H1 (cell line): Measurements from ENCODE around the gene SPATA16. TPM values are rescaled to one million over a fixed set of nuclear protein-coding genes. Genes with fewer than 3 reads are reported as not detected.
A peak's percentile ranks its signal among the peaks of the same experiment; 100 is the strongest.

Experiments used
- CTCF ChIA-PET: fragments of 300-600 bp; sonication (Branson Sonifier 250); formaldehyde crosslinking; loops from one replicate; lab custom pipeline; 2021; ENCODE audit not compliant: partially characterized antibody; lab: Charles Lee
- POLR2A ChIA-PET: fragments of 300-600 bp; sonication (Branson Sonifier 250); formaldehyde crosslinking; loops from one replicate; lab custom pipeline; 2021; ENCODE audit warnings: inconsistent platforms; ENCODE audit not compliant: partially characterized antibody; lab: Charles Lee
- DNase-seq, 2 experiments: peaks; one replicate each; pipeline versions ENCODE4 v3.0.0 to v3.0.0-alpha.2; 2010 to 2022; ENCODE audit warnings: low spot score in 2 of 2, low read depth in 1 of 2, mixed read lengths in 1 of 2
- FAIRE-seq: peaks from 2 replicates; lab custom pipeline; 2011; peaks lifted over from hg19 to GRCh38; lab: Jason Lieb, UNC
- H2AFZ ChIP-seq: 2 replicates; pipeline ENCODE4 v1.8.1; 2012; ENCODE audit warnings: low read length, inconsistent platforms
- H2AK5ac ChIP-seq: 2 replicates; pipeline ENCODE4 v1.6.1; 2013; ENCODE audit warnings: low read depth, low read length
- H2BK120ac ChIP-seq: replicated peaks from 2 replicates; pipeline ENCODE3; 2013; ENCODE audit warnings: low read depth, low read length, inconsistent platforms
- H2BK12ac ChIP-seq: 2 replicates; pipeline ENCODE4 v1.6.1; 2013; ENCODE audit warnings: low read depth, low read length
- H2BK15ac ChIP-seq: 2 replicates; pipeline ENCODE4 v1.6.1; 2013; ENCODE audit warnings: low read length
- H2BK20ac ChIP-seq: 2 replicates; pipeline ENCODE4 v1.6.1; 2013; ENCODE audit warnings: low read length
- H2BK5ac ChIP-seq: 2 replicates; pipeline ENCODE4 v1.6.1; 2013; ENCODE audit warnings: low read depth, low read length
- H3K14ac ChIP-seq: 2 replicates; pipeline ENCODE4 v1.6.1; 2013; ENCODE audit warnings: inconsistent platforms; ENCODE audit not compliant: insufficient read length
- H3K18ac ChIP-seq: 2 replicates; pipeline ENCODE4 v1.6.1; 2013; ENCODE audit warnings: low read length; ENCODE audit errors: extremely low read depth
- H3K23ac ChIP-seq: 2 replicates; pipeline ENCODE4 v1.6.1; 2013; ENCODE audit warnings: inconsistent platforms; ENCODE audit not compliant: insufficient read length
- H3K23me2 ChIP-seq: 2 replicates; pipeline ENCODE4 v1.6.1; 2013; ENCODE audit warnings: low read depth, low read length
- H3K27ac ChIP-seq: 2 replicates; pipeline ENCODE4 v1.6.1; 2011; ENCODE audit warnings: low read depth, low read length, inconsistent platforms
- H3K27me3 ChIP-seq, 4 experiments: replicated peaks in 1 of 4; 1 replicate in 1 of 4; 2 replicates in 3 of 4; pipeline versions ENCODE4 v1.6.1 to v1.8.1; 2011 to 2013; ENCODE audit warnings: low read length in 3 of 4, mild to moderate bottlenecking in 3 of 4, inconsistent platforms in 2 of 4, mixed read lengths in 2 of 4, moderate library complexity in 1 of 4; ENCODE audit not compliant: control insufficient read depth in 3 of 4, insufficient read depth in 3 of 4; ENCODE audit errors: extremely low read depth in 1 of 4
- H3K36me3 ChIP-seq, 4 experiments: 2 replicates each; pipeline versions ENCODE4 v1.6.1 to v1.8.1; 2011 to 2013; ENCODE audit warnings: mild to moderate bottlenecking in 4 of 4, low read length in 3 of 4, moderate library complexity in 2 of 4, control low read depth in 1 of 4, inconsistent platforms in 1 of 4; ENCODE audit not compliant: insufficient read depth in 4 of 4, control insufficient read depth in 2 of 4
- H3K4ac ChIP-seq: replicated peaks from 2 replicates; pipeline ENCODE3; 2013; ENCODE audit warnings: low read length, low read depth, mixed read lengths, inconsistent platforms; ENCODE audit not compliant: insufficient read length
- H3K4me1 ChIP-seq, 4 experiments: replicated peaks in 1 of 4; 1 replicate in 1 of 4; 2 replicates in 3 of 4; pipeline versions ENCODE4 v1.6.1 to v1.8.1; 2011 to 2013; ENCODE audit warnings: low read length in 3 of 4, inconsistent platforms in 2 of 4, mixed read lengths in 1 of 4; ENCODE audit not compliant: insufficient read depth in 4 of 4, control insufficient read depth in 3 of 4
- H3K4me2 ChIP-seq, 2 experiments: 2 replicates each; pipeline versions ENCODE4 v1.6.1 to v1.8.1; 2011 to 2013; ENCODE audit warnings: low read depth in 2 of 2, low read length in 2 of 2, control low read depth in 1 of 2, inconsistent platforms in 1 of 2, mild to moderate bottlenecking in 1 of 2; ENCODE audit not compliant: insufficient read depth in 1 of 2
- H3K4me3 ChIP-seq, 4 experiments: fragments of 200-600, 300-600 bp in 1 of 4; sonication (generic), shearing (Covaris generic), sonication (Bioruptor Twin) in 1 of 4; 2 replicates each; pipeline versions ENCODE4 v1.5.1 to v1.8.1; 2011 to 2016; ENCODE audit warnings: low read length in 4 of 4, low read depth in 3 of 4, control low read depth in 2 of 4, inconsistent platforms in 2 of 4, mild to moderate bottlenecking in 2 of 4, mixed read lengths in 1 of 4, moderate library complexity in 1 of 4; ENCODE audit not compliant: insufficient read depth in 2 of 4; ENCODE audit errors: extremely low read depth in 1 of 4
- H3K56ac ChIP-seq: replicated peaks from 2 replicates; pipeline ENCODE3; 2013; ENCODE audit warnings: low read depth, mild to moderate bottlenecking, mixed read lengths, low read length, inconsistent platforms; ENCODE audit not compliant: insufficient read length
- H3K79me1 ChIP-seq: 2 replicates; pipeline ENCODE4 v1.6.1; 2013; ENCODE audit warnings: low read depth, low read length, control low read depth
- H3K79me2 ChIP-seq, 2 experiments: 2 replicates each; pipeline versions ENCODE4 v1.6.1 to v1.8.1; 2012 to 2013; ENCODE audit warnings: low read length in 2 of 2, mild to moderate bottlenecking in 2 of 2, inconsistent platforms in 1 of 2; ENCODE audit not compliant: insufficient read depth in 2 of 2, control insufficient read depth in 1 of 2
- H3K9ac ChIP-seq, 4 experiments: replicated peaks in 1 of 4; 1 replicate in 1 of 4; 2 replicates in 3 of 4; pipeline versions ENCODE4 v1.6.1 to v1.8.1; 2011 to 2013; ENCODE audit warnings: low read depth in 3 of 4, low read length in 3 of 4, control low read depth in 2 of 4, mild to moderate bottlenecking in 2 of 4, moderate library complexity in 2 of 4, inconsistent platforms in 1 of 4; ENCODE audit errors: extremely low read depth in 1 of 4
- H3K9me3 ChIP-seq, 2 experiments: 2 replicates each; pipeline versions ENCODE4 v1.6.1 to v1.8.1; 2012 to 2013; ENCODE audit warnings: mild to moderate bottlenecking in 2 of 2, moderate library complexity in 2 of 2, control low read depth in 1 of 2, inconsistent platforms in 1 of 2, low read depth in 1 of 2, low read length in 1 of 2, mixed read lengths in 1 of 2; ENCODE audit not compliant: insufficient read depth in 2 of 2
- H4K20me1 ChIP-seq, 2 experiments: replicated peaks in 1 of 2; 2 replicates each; pipeline versions ENCODE3 to v1.8.1; 2011 to 2013; ENCODE audit warnings: inconsistent platforms in 2 of 2, low read length in 2 of 2, mild to moderate bottlenecking in 1 of 2; ENCODE audit not compliant: insufficient read depth in 2 of 2, control insufficient read depth in 1 of 2
- H4K5ac ChIP-seq: 2 replicates; pipeline ENCODE4 v1.6.1; 2013; ENCODE audit warnings: low read length, low read depth, mixed read lengths, inconsistent platforms; ENCODE audit not compliant: insufficient read length
- H4K8ac ChIP-seq: 2 replicates; pipeline ENCODE4 v1.8.0; 2013; ENCODE audit warnings: mild to moderate bottlenecking, moderate library complexity, low read length, inconsistent platforms; ENCODE audit not compliant: insufficient read depth; ENCODE audit errors: extremely low read depth
- H4K91ac ChIP-seq: replicated peaks from 2 replicates; pipeline ENCODE3; 2013; ENCODE audit warnings: low read length, mixed read lengths, inconsistent platforms; ENCODE audit not compliant: insufficient read length
- RAD21 ChIP-seq, 2 experiments: IDR thresholded peaks in 1 of 2; conservative IDR thresholded peaks in 1 of 2; 2 replicates each; pipeline ENCODE4 v1.6.1; 2011; ENCODE audit warnings: low read depth in 2 of 2, low read length in 2 of 2, improper control_type of control experiment in 1 of 2, inconsistent platforms in 1 of 2, mild to moderate bottlenecking in 1 of 2, moderate library complexity in 1 of 2
- SP1 ChIP-seq: IDR thresholded peaks from 2 replicates; pipeline ENCODE4 v1.6.1; 2011; ENCODE audit warnings: low read depth, low read length
- WGBS, 2 experiments: shearing (Covaris generic) in 1 of 2; methylation state at CpG; one replicate each; pipeline versions ENCODE4 v1.1.6 to v1.1.7; 2013 to 2015; ENCODE audit warnings: low lambda C conversion rate in 2 of 2, mixed read lengths in 2 of 2, inconsistent platforms in 1 of 2, low coverage in 1 of 2, missing lambda C conversion rate in 1 of 2; ENCODE audit not compliant: insufficient replicate concordance in 2 of 2, insufficient coverage in 1 of 2, insufficient read length in 1 of 2; ENCODE audit errors: extremely low coverage in 1 of 2, missing lambda C conversion rate in 1 of 2; 5-methylcytosine and 5-hydroxymethylcytosine counted together
- polyA plus RNA-seq, 7 experiments: library from polyadenylated mRNA; depleted of rRNA in 3 of 7; stranded (reverse) in 5 of 7; unstranded in 2 of 7; fragments of >200 nt in 5 of 7; fragments of 200-250 nt in 2 of 7; gene quantifications; 1 replicate in 5 of 7; 2 replicates in 1 of 7; 4 replicates in 1 of 7; pipeline versions ENCODE4 v1.2.1 to v1.2.3, GENCODE V29; 2011 to 2013; ENCODE audit warnings: missing spikeins in 2 of 7, mixed read lengths in 2 of 7
- total RNA-seq: library from RNA; stranded (reverse); fragmentation: NEBNext Ultra II Directional; extraction: Animal tissue kit (Norgen Biotek cat#: 25700); gene quantifications from 2 replicates; pipeline ENCODE4 v1.2.1, GENCODE V29; 2021
- TF ChIP-seq, protein P1 (sequence below), 3 experiments: IDR thresholded peaks; 1 replicate in 2 of 3; 2 replicates in 1 of 3; pipeline versions ENCODE4 v1.5.1 to v1.6.1; 2011; ENCODE audit warnings: low read length in 3 of 3, mild to moderate bottlenecking in 3 of 3, inconsistent platforms in 2 of 3, low read depth in 1 of 3, moderate library complexity in 1 of 3; ENCODE audit not compliant: insufficient read depth in 1 of 3; ENCODE audit errors: control extremely low read depth in 1 of 3

The SPATA16 gene
- total and polyA plus RNA-seq, 2 of the 8 experiments (the other 6 are each of a cell fraction or from before 2014, with no cell fraction given): 0.05 to 2.7 TPM

GRCh38 chr3:172911142-172911541 lies 229.9 kb downstream of the SPATA16 start:
- no peak overlapping the region for H3K27ac ChIP-seq
- H3K23me2 ChIP-seq: no peaks in the 10 kb centered on the region
- no peak overlapping the region for H3K4me2 ChIP-seq
- H2BK20ac ChIP-seq: no peak overlapping the region
- ChIA-PET CTCF (no interaction called here), POLR2A (no interaction called here)
- H4K20me1 ChIP-seq: no peaks in the 10 kb centered on the region
- TF ChIP-seq, protein P1, sequence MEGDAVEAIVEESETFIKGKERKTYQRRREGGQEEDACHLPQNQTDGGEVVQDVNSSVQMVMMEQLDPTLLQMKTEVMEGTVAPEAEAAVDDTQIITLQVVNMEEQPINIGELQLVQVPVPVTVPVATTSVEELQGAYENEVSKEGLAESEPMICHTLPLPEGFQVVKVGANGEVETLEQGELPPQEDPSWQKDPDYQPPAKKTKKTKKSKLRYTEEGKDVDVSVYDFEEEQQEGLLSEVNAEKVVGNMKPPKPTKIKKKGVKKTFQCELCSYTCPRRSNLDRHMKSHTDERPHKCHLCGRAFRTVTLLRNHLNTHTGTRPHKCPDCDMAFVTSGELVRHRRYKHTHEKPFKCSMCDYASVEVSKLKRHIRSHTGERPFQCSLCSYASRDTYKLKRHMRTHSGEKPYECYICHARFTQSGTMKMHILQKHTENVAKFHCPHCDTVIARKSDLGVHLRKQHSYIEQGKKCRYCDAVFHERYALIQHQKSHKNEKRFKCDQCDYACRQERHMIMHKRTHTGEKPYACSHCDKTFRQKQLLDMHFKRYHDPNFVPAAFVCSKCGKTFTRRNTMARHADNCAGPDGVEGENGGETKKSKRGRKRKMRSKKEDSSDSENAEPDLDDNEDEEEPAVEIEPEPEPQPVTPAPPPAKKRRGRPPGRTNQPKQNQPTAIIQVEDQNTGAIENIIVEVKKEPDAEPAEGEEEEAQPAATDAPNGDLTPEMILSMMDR (IDR thresholded peaks at IDR 0.05; ENCODE audit: control extremely low read depth in 1 of 3, insufficient read depth in 1 of 3, low read depth in 1 of 3, low read length in 3 of 3): peak; percentile 40 to 46 (median 44)
- TF ChIP-seq RAD21 (IDR thresholded peaks at IDR 0.05 in 1 of 2, conservative IDR thresholded peaks at IDR 0.05 in 1 of 2; ENCODE audit: low read depth in 2 of 2, low read length in 2 of 2): peak; percentile 60 to 76
- no peak for TF ChIP-seq SP1
- H2BK15ac ChIP-seq: no peak overlapping the region
- no peak overlapping the region for H3K23ac ChIP-seq
- H3K4me3 ChIP-seq: no peak overlapping the region
- no peak overlapping the region for H2BK5ac ChIP-seq
- no peak for FAIRE-seq
- H3K4me1 ChIP-seq: 0 out of 7 replicates have a peak, but pooled peaks cover 0 to under 1% (median 0%) of the 10 kb centered on the region in 4 experiments
- H3K14ac ChIP-seq: no peak overlapping the region
- H3K79me1 ChIP-seq: no peaks in the 10 kb centered on the region
- H3K9me3 ChIP-seq: no peaks in the 10 kb centered on the region
- no peak overlapping the region for H4K8ac ChIP-seq
- H3K4ac ChIP-seq: no peak overlapping the region
- no peak overlapping the region for H4K5ac ChIP-seq
- no peaks in the 10 kb centered on the region for H3K79me2 ChIP-seq
- DNase-seq: no peak
- H2AFZ ChIP-seq: no peak overlapping the region
- no peak overlapping the region for H2AK5ac ChIP-seq
- WGBS, 2 experiments: 93% methylated on average over 3 of the region's 3 CpGs; no CpG with 5 or more reads in 1 of the 2 experiments
- no peak overlapping the region for H2BK120ac ChIP-seq
- H3K36me3 ChIP-seq: no peaks in the 10 kb centered on the region
- H3K56ac ChIP-seq: no peak overlapping the region
- H3K18ac ChIP-seq: no peak overlapping the region
- no peak overlapping the region for H4K91ac ChIP-seq
- no peak overlapping the region for H2BK12ac ChIP-seq
- H3K27me3 ChIP-seq: no peaks in the 10 kb centered on the region
- no peak overlapping the region for H3K9ac ChIP-seq
